ENCODE measurements around the gene SLC5A6. TPM values are rescaled to one million over a fixed set of nuclear protein-coding genes. Genes with fewer than 3 reads are reported as not detected.
"Not testable (repeated sequence)": the region's sequence is repeated elsewhere in the genome, so short reads cannot be mapped to it uniquely, and the experiment has no call there.

The SLC5A6 gene
- total RNA-seq, 1 donor from 2014 or later, result 19.5 TPM

GRCh38 chr2:27206346-27206745 lies 5.7 kb downstream of the SLC5A6 start:
- DNase-seq (ENCODE audit: low read depth in 2 of 2), result no peak

GRCh38 chr2:27205206-27205605 lies 6.9 kb downstream of the SLC5A6 start:
- no peak for DNase-seq (ENCODE audit: low read depth in 2 of 2)

GRCh38 chr2:27204566-27204965 lies 7.5 kb downstream of the SLC5A6 start:
- no peak for DNase-seq (ENCODE audit: low read depth in 2 of 2)

GRCh38 chr2:27203741-27204140 lies 8.3 kb downstream of the SLC5A6 start:
- no peak for DNase-seq (ENCODE audit: low read depth in 2 of 2)

- DNase-seq (ENCODE audit: low read depth in 2 of 2), result peak in 1 of 2 donors; percentile 12
Measured at GRCh38 chr2:27202854-27203253, 9.2 kb downstream of the SLC5A6 start.

GRCh38 chr2:27201675-27202074 lies 10.4 kb downstream of the SLC5A6 start:
- DNase-seq (ENCODE audit: low read depth in 2 of 2), result no peak

- no peak for DNase-seq (ENCODE audit: low read depth in 2 of 2)
Measured at GRCh38 chr2:27199241-27199640, 12.8 kb downstream of the SLC5A6 start.

- DNase-seq (ENCODE audit: low read depth in 2 of 2), result no peak
Measured at GRCh38 chr2:27198627-27199026, 13.4 kb downstream of the SLC5A6 start.

GRCh38 chr2:27198068-27198467 lies 14.0 kb downstream of the SLC5A6 start:
- DNase-seq (ENCODE audit: low read depth in 2 of 2), result not testable (repeated sequence)

- DNase-seq (ENCODE audit: low read depth in 2 of 2), result not testable (repeated sequence)
Measured at GRCh38 chr2:27195799-27196198, 16.3 kb downstream of the SLC5A6 start.

- no peak for DNase-seq (ENCODE audit: low read depth in 2 of 2)
Measured at GRCh38 chr2:27194538-27195354, 17.3 kb downstream of the SLC5A6 start.

GRCh38 chr2:27191070-27191829 lies 20.8 kb downstream of the SLC5A6 start:
- peak; percentile 68 to 78 for DNase-seq (ENCODE audit: low read depth in 2 of 2)

GRCh38 chr2:27189989-27190388 lies 22.1 kb downstream of the SLC5A6 start:
- no peak for DNase-seq (ENCODE audit: low read depth in 2 of 2)

- DNase-seq (ENCODE audit: low read depth in 2 of 2), result no peak
Measured at GRCh38 chr2:27186613-27187345, 25.3 kb downstream of the SLC5A6 start.

GRCh38 chr2:27185331-27186026 lies 26.6 kb downstream of the SLC5A6 start:
- peak; percentile 17 to 68 for DNase-seq (ENCODE audit: low read depth in 2 of 2)

GRCh38 chr2:27184115-27184514 lies 28.0 kb downstream of the SLC5A6 start:
- no peak for DNase-seq (ENCODE audit: low read depth in 2 of 2)

GRCh38 chr2:27182346-27182745 lies 29.7 kb downstream of the SLC5A6 start:
- no peak for DNase-seq (ENCODE audit: low read depth in 2 of 2)

- DNase-seq (ENCODE audit: low read depth in 2 of 2), result no peak
Measured at GRCh38 chr2:27179344-27180000, 32.6 kb downstream of the SLC5A6 start.

- DNase-seq (ENCODE audit: low read depth in 2 of 2), result no peak
Measured at GRCh38 chr2:27178469-27178868, 33.6 kb downstream of the SLC5A6 start.

- DNase-seq (ENCODE audit: low read depth in 2 of 2), result no peak
Measured at GRCh38 chr2:27177441-27178351, 34.4 kb downstream of the SLC5A6 start.

All from dermis microvascular lymphatic vessel endothelial cell (primary cell).